ENCODE data around the gene AUH.

The AUH gene

DNA sequence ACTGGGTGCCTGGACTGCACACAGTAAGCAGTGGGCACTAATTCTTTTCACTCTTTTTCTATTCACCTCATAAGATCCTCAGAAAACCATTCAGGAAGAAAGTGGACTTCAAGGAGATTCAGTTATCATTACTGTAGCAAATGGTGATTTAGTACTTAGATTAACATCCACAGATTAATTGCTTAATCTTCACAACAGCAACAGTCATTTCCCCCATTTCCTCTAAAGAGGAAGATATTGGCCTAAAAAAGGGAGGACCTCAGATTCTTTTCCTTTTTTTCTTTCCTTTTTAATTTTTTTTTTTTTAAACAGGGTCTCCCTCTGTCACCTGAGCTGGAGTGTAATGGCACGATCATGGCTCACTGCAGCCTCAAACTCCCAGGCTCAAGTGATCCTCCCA, 64.4 kb downstream of the AUH start:
- no peak overlapping the region for H3K4me3 ChIP-seq (ENCODE audit: low read depth in 1 of 2, low read length in 1 of 2)
- H3K27me3 ChIP-seq = no peaks in the 10 kb centered on the region
- H3K9me3 ChIP-seq = no peaks in the 10 kb centered on the region
- peaks cover 33% of the 10 kb centered on the region for H3K36me3 ChIP-seq
- H3K4me1 ChIP-seq (ENCODE audit: control insufficient read depth in 1 of 2, insufficient read depth in 1 of 2, low read depth in 1 of 2, low read length in 1 of 2) = peaks cover 15 to 20% of the 10 kb centered on the region in 2 experiments
- TF ChIP-seq, protein P1, sequence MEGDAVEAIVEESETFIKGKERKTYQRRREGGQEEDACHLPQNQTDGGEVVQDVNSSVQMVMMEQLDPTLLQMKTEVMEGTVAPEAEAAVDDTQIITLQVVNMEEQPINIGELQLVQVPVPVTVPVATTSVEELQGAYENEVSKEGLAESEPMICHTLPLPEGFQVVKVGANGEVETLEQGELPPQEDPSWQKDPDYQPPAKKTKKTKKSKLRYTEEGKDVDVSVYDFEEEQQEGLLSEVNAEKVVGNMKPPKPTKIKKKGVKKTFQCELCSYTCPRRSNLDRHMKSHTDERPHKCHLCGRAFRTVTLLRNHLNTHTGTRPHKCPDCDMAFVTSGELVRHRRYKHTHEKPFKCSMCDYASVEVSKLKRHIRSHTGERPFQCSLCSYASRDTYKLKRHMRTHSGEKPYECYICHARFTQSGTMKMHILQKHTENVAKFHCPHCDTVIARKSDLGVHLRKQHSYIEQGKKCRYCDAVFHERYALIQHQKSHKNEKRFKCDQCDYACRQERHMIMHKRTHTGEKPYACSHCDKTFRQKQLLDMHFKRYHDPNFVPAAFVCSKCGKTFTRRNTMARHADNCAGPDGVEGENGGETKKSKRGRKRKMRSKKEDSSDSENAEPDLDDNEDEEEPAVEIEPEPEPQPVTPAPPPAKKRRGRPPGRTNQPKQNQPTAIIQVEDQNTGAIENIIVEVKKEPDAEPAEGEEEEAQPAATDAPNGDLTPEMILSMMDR (IDR thresholded peaks at IDR 0.05) = no peak
- H3K27ac ChIP-seq = no peak overlapping the region

DNA sequence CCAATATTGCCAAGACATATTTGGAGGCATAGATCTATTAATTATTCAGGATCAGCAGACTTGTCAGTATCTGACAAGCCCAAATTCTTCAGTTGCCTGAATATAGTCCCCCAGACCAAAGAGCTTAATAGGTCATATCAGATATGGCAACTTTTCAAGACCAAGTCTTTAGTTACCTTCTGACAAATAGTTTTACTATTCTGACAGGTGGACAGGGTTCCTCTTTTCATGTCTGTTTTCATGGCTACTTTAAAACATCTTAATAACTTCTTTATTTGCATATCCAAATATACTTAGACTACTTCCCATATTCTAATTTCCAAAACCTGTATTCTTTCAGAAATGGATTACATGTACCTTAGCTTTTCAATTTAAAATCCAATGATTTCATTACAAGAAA, 65.4 kb downstream of the AUH start:
- Histone ChIP-seq H3K9me3 (no peaks in the 10 kb centered on the region), H3K27me3 (no peaks in the 10 kb centered on the region), H3K4me3 (ENCODE audit: low read depth in 1 of 2, low read length in 1 of 2) (no peak overlapping the region), H3K36me3 (peaks cover 34% of the 10 kb centered on the region), H3K4me1 (ENCODE audit: control insufficient read depth in 1 of 2, insufficient read depth in 1 of 2, low read depth in 1 of 2, low read length in 1 of 2) (peaks cover 15 to 18% of the 10 kb centered on the region in 2 experiments), H3K27ac (no peak overlapping the region)
- TF ChIP-seq, protein P1 (IDR thresholded peaks at IDR 0.05) = no peak

DNA sequence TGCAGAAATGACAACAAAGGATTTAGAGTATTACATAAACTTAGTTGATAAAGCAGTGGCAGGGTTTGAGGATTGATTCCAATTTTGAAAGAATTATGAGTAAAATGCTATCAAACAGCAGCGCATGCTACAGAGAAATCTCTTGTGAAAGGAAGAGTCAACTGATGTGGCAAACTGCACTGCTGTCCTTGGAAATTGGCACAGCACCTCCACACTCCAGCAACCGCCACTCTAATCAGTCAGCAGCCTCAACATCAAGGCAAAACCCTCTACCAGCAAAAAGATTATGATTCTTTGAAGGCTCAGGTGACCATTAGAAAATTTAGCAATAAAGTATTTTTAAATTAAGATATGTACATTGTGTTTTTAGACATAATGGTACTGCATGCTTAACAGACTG, 66.4 kb downstream of the AUH start:
- H3K4me1 ChIP-seq (ENCODE audit: control insufficient read depth in 1 of 2, insufficient read depth in 1 of 2, low read depth in 1 of 2, low read length in 1 of 2) = peaks cover 15 to 18% of the 10 kb centered on the region in 2 experiments

DNA sequence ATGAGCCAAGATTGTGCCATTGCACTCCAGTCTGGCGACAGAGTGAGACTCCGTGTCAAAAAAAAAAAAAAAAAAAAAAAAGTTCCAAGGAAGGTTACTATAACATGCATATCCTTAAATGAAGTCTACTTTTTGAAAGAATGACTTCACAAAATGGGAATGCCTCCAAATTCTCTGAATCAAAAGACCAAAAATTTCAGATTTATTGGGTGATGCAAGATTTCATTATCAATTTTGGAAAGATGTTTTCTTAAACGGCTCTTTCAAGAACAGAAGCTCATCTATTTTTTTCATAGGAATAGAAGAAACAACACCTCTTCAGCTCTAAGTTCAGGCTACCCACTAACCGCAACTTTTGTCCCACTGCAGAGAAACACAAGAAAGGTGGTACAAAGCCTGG, 69.9 kb downstream of the AUH start:
- H3K36me3 ChIP-seq = peaks cover 37% of the 10 kb centered on the region
- H3K9me3 ChIP-seq = no peaks in the 10 kb centered on the region
- no peak overlapping the region for H3K4me3 ChIP-seq (ENCODE audit: low read depth in 1 of 2, low read length in 1 of 2)
- TF ChIP-seq, protein P1 (IDR thresholded peaks at IDR 0.05) = no peak
- H3K4me1 ChIP-seq (ENCODE audit: control insufficient read depth in 1 of 2, insufficient read depth in 1 of 2, low read depth in 1 of 2, low read length in 1 of 2) = peaks cover 0 to 1% of the 10 kb centered on the region in 2 experiments
- H3K27ac ChIP-seq = no peak overlapping the region
- H3K27me3 ChIP-seq = no peaks in the 10 kb centered on the region

More for the DNA sequence above, 66.4 kb downstream of the AUH start:
- H3K36me3 ChIP-seq = peaks cover 37% of the 10 kb centered on the region
- no peaks in the 10 kb centered on the region for H3K9me3 ChIP-seq
- H3K27me3 ChIP-seq = no peaks in the 10 kb centered on the region
- TF ChIP-seq, protein P1 (IDR thresholded peaks at IDR 0.05) = no peak
- H3K27ac ChIP-seq = no peak overlapping the region
- no peak overlapping the region for H3K4me3 ChIP-seq (ENCODE audit: low read depth in 1 of 2, low read length in 1 of 2)

DNA sequence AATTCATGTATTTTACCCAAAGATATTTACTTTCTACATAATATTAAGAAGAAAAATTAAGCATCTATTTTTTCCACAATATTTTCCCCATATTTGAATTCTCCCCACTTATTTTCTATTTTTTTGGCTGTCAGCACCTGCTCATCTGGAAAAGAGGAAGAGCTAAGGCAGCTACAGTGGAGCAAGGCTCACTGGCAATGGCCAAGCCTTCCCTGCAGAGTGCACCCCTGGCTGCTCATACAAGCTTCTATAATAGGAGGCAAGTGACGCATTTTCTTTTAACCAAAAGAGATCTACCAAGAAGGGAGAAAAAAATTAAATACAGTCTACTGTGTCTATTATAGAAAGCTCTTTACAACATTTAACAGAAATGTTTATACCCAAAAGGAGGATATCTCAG, 72.5 kb downstream of the AUH start:
- Histone ChIP-seq H3K9me3 (no peaks in the 10 kb centered on the region), H3K27ac (no peak overlapping the region), H3K4me1 (ENCODE audit: control insufficient read depth in 1 of 2, insufficient read depth in 1 of 2, low read depth in 1 of 2, low read length in 1 of 2) (no peaks in the 10 kb centered on the region), H3K27me3 (no peaks in the 10 kb centered on the region), H3K36me3 (peaks cover 22% of the 10 kb centered on the region), H3K4me3 (ENCODE audit: low read depth in 1 of 2, low read length in 1 of 2) (no peak overlapping the region)
- TF ChIP-seq, protein P1 (IDR thresholded peaks at IDR 0.05) = no peak
